GM18858 (cell line): Measurements from ENCODE around the gene SALL4.
"Not testable (repeated sequence)": the region's sequence is repeated elsewhere in the genome, so short reads cannot be mapped to it uniquely, and the experiment has no call there.

ENCODE experiments used
- ATAC-seq: cut with Tn5 transposase; IDR thresholded peaks from one replicate; pipeline ENCODE4 v1.9.1; 2021; ENCODE audit not compliant: unreplicated experiment

Gene SALL4

GRCh38 chr20:51802170-51802751, at the start of gene SALL4:
TSS of gene SALL4 (minus strand) at chr20:51802521. CDS start at chr20:51802408, 113 bp downstream.
- no peak for ATAC-seq

GRCh38 chr20:51848346-51848745, 46.0 kb upstream of the SALL4 start:
- no peak for ATAC-seq

- no peak for ATAC-seq
Measured at GRCh38 chr20:51840865-51841264, 38.5 kb upstream of the SALL4 start.

GRCh38 chr20:51837876-51838420, 35.6 kb upstream of the SALL4 start:
- no peak for ATAC-seq

- no peak for ATAC-seq
Measured at GRCh38 chr20:51837436-51837835, 35.1 kb upstream of the SALL4 start.

GRCh38 chr20:51833326-51833725, 31.0 kb upstream of the SALL4 start:
- ATAC-seq, result no peak

GRCh38 chr20:51832276-51832675, 30.0 kb upstream of the SALL4 start:
- ATAC-seq, result no peak

- no peak for ATAC-seq
Measured at GRCh38 chr20:51831866-51832265, 29.5 kb upstream of the SALL4 start.

- no peak for ATAC-seq
Measured at GRCh38 chr20:51830538-51830937, 28.2 kb upstream of the SALL4 start.

- ATAC-seq, result no peak
Measured at GRCh38 chr20:51828762-51829161, 26.4 kb upstream of the SALL4 start.

GRCh38 chr20:51826372-51826771, 24.1 kb upstream of the SALL4 start:
- ATAC-seq, result no peak

- ATAC-seq, result no peak
Measured at GRCh38 chr20:51818479-51819008, 16.2 kb upstream of the SALL4 start.

GRCh38 chr20:51816856-51817255, 14.5 kb upstream of the SALL4 start:
- ATAC-seq, result not testable (repeated sequence)

- ATAC-seq, result no peak
Measured at GRCh38 chr20:51815383-51816076, 13.2 kb upstream of the SALL4 start.

GRCh38 chr20:51812861-51813260, 10.5 kb upstream of the SALL4 start:
- no peak for ATAC-seq

- no peak for ATAC-seq
Measured at GRCh38 chr20:51811514-51812128, 9.3 kb upstream of the SALL4 start.

GRCh38 chr20:51811042-51811355, 8.7 kb upstream of the SALL4 start:
- ATAC-seq, result no peak

GRCh38 chr20:51810155-51811041, 8.1 kb upstream of the SALL4 start:
- ATAC-seq, result no peak

- ATAC-seq, result no peak
Measured at GRCh38 chr20:51807720-51808250, 5.5 kb upstream of the SALL4 start.

GRCh38 chr20:51804754-51805153, 2.4 kb upstream of the SALL4 start:
- no peak for ATAC-seq
